Subcutaneous adipose tissue (tissue), 4 donors: ENCODE measurements around the gene IDI1. TPM values are rescaled to one million over a fixed set of nuclear protein-coding genes. Genes with fewer than 3 reads are reported as not detected.

Source experiments
- CTCF ChIP-seq: fragments of 450-650 bp; IDR thresholded peaks from one replicate; pipeline ENCODE4 v1.5.1; 2016; ENCODE audit warnings: low read depth, mild to moderate bottlenecking, control low read depth, antibody characterized with exemption, moderate library complexity
- total RNA-seq, 4 donors: library from RNA; depleted of rRNA; stranded (reverse); fragments of >200 nt; gene quantifications; one replicate each; pipeline ENCODE4 v1.1.0, GENCODE V29; 2016

The IDI1 gene
- total RNA-seq, 4 donors from 2014 or later = 42.7 to 74.5 (median 55.2) TPM

GRCh38 chr10:1019362-1019761 lies 29.6 kb downstream of the IDI1 start:
- TF ChIP-seq CTCF = no peak

- no peak for TF ChIP-seq CTCF
These were observed 33.2 kb downstream of the IDI1 start for GRCh38 chr10:1015688-1016087.

- no peak for TF ChIP-seq CTCF
These were observed 37.2 kb downstream of the IDI1 start for GRCh38 chr10:1011696-1012095.

GRCh38 chr10:1010703-1011102 lies 38.2 kb downstream of the IDI1 start:
- no peak for TF ChIP-seq CTCF

GRCh38 chr10:1009071-1009494 lies 39.8 kb downstream of the IDI1 start:
- TF ChIP-seq CTCF = no peak

GRCh38 chr10:1007583-1007982 lies 41.3 kb downstream of the IDI1 start:
- no peak for TF ChIP-seq CTCF

- no peak for TF ChIP-seq CTCF
These were observed 42.3 kb downstream of the IDI1 start for GRCh38 chr10:1006573-1006972.
